ENCODE measurements around the gene ZNRF4.
"Not testable (repeated sequence)": the region's sequence is repeated elsewhere in the genome, so short reads cannot be mapped to it uniquely, and the experiment has no call there.

The ZNRF4 gene

DNA sequence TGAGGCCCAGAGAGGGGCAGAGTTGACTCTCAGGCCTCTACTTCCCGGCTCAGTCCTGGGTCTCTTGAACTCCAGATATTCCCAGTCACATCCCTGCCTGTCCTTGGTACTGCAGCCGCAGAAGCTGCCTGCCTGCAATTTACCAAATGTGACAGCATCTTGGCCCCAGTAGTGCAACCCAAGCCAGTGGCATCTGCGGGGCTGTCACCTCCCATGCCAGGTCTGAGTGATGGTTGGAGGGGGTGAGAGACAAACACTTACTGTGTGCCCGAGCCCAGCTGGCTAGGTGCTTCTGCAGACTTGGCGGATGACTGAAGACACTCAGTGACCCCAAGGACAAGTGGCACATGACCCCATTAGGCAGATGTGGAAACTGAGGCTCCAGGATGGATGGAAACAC is 18.4 kb downstream of the ZNRF4 start:
- no peaks in the 10 kb centered on the region for H3K36me3 Mint-ChIP-seq

DNA sequence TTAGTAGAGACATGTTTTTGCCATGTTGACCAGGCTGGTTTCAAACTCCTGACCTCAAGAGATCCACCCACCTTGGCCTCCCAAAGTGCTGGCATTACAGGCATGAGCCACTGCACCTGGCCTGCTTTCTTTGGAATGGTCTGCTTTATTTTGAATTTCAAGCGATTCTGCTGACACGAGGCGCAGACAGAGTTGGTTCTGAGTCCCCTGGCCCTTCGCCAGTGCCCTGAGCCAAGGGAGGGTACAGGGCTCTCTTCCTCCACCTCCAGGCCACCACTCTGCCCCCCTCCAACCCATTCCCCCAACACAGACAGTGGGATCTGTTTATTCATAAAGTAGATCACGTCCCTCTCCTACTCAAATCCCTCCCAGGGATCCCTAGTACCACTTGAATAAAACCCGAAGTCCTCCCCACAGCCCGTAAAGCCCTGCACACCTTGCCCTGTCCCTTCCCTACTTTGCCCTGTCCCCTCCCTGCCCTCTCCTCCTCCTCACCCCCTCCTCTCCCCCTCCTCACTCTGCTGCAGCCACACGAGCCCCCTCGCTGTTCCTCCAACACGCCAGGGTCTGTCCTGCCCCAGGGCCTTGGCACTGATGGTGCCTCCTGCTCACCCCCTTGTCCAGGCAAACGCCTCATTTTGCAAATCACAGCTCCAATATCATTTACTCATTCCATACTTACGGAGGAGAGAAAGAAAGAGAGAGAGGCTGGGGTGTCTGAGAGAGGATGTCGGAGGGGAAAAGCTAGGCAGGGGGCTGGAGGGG is 22.4 kb downstream of the ZNRF4 start:
- Mint-ChIP-seq H3K27ac (no peak overlapping the region), H3K9me3 (peaks cover 7% of the 10 kb centered on the region), H3K4me1 (no peaks in the 10 kb centered on the region), H3K27me3 (peaks cover 10% of the 10 kb centered on the region), H3K4me3 (no peak overlapping the region), H3K36me3 (no peaks in the 10 kb centered on the region)
- no peak for DNase-seq (ENCODE audit: low spot score in 2 of 2)
- no peak for ATAC-seq (ENCODE audit: low read depth)

More for the DNA sequence above, 18.4 kb downstream of the ZNRF4 start:
- Mint-ChIP-seq H3K27ac (no peak overlapping the region), H3K9me3 (no peaks in the 10 kb centered on the region), H3K27me3 (peaks cover 5% of the 10 kb centered on the region), H3K4me1 (no peaks in the 10 kb centered on the region), H3K4me3 (no peak overlapping the region)
- ATAC-seq (ENCODE audit: low read depth): no peak
- no peak for DNase-seq (ENCODE audit: low spot score in 2 of 2)

DNA sequence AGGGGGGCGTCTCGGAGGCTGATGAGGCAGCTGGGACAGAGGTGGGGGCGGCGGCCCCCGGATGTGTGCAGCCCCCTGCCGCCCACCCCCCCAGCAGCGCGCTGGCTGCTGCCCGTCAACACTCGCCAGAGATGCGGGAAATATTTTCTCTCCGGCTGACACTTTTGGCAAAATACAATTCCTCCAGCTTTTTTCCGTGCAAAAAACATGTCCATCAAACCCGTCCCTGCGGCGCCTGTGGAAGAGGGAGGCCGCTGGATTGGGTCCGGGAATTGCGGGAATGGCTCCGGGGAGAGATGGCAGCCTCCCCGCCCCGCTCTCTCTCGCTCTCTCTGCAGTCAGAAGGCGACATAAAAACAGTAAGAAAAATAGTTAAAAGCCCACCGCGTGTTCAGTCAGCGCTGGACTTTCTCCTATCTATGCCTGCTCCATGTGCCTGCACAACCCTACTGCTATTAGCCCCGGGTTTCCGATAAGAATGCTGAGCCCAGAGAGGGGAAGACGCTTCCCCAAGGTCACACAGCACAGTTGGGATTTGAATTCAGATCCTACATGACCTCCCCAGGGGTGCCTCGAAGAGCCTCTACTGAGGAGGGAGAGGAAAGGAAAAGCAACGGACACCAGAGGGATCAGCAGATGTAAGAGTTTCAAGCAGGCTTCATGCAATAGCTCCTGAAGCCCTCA is 23.2 kb downstream of the ZNRF4 start:
- H3K9me3 Mint-ChIP-seq: peaks cover 9% of the 10 kb centered on the region

DNA sequence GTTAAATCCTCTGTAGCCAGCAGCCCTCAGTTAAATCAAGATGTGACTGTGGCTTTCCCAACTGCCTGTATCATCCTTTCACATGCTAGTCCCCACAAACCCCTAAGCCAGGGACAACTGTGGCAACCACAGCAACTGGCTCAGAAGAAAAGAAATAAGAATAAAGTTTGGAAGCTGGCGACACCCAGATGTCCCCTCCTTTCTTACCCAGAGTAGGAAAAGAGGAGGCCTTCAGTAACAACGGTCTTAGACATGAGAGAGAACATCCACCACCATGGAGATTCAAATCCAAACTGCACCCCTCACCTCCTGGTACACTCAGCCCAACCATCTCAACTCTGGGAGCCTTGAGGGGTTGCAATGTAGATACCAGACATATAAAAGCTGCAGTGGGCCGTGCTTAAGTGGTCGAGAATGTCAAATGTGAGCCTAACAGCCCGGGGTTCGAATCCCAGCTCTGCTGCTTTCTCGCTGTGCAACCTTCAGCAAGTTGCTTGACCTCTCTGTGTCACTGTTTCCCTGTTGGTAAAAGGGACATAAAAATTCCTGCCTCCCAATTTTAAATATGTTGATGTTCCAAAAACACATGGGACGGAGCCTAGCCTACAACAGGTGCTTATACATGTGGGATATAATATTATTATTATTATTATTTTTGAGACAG is 23.8 kb downstream of the ZNRF4 start:
- H3K9me3 Mint-ChIP-seq: peaks cover 9% of the 10 kb centered on the region
- no peaks in the 10 kb centered on the region for H3K4me1 Mint-ChIP-seq
- no peak overlapping the region for H3K27ac Mint-ChIP-seq
- DNase-seq (ENCODE audit: low spot score in 2 of 2) (no peak), ATAC-seq (ENCODE audit: low read depth) (no peak)
- H3K27me3 Mint-ChIP-seq: peaks cover 13% of the 10 kb centered on the region
- H3K4me3 Mint-ChIP-seq: no peak overlapping the region
- H3K36me3 Mint-ChIP-seq: no peaks in the 10 kb centered on the region

More for the DNA sequence above, 23.2 kb downstream of the ZNRF4 start:
- no peak overlapping the region for H3K27ac Mint-ChIP-seq
- no peaks in the 10 kb centered on the region for H3K4me1 Mint-ChIP-seq
- ATAC-seq (ENCODE audit: low read depth) (no peak), DNase-seq (ENCODE audit: low spot score in 2 of 2) (no peak)
- peaks cover 13% of the 10 kb centered on the region for H3K27me3 Mint-ChIP-seq
- no peak overlapping the region for H3K4me3 Mint-ChIP-seq
- H3K36me3 Mint-ChIP-seq: no peaks in the 10 kb centered on the region

DNA sequence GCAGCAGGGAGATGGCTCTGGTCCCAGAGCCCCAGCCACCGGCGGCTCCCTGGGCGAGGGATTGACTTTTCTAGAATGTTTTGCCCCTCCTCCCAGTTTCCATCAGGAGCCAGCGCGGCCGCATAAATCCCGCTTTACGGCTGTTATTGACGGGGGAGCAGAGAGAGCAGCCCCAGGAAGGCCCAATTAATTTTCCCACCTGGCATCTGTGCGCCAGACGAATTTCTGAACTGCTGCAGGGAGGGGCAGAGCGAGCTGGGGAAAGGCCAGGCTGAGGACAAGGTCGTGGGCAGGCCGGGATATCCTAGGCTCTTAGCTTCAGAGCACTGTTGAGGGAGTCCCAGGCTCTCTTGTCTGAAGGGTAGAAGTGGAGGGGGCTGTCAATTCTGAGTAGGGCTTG is 24.7 kb downstream of the ZNRF4 start:
- DNase-seq (ENCODE audit: low spot score in 2 of 2) (no peak), ATAC-seq (ENCODE audit: low read depth) (no peak)
- Mint-ChIP-seq H3K27me3 (peaks cover 10% of the 10 kb centered on the region), H3K9me3 (peaks cover 9% of the 10 kb centered on the region), H3K4me1 (no peaks in the 10 kb centered on the region), H3K27ac (no peak overlapping the region), H3K36me3 (no peaks in the 10 kb centered on the region), H3K4me3 (no peak overlapping the region)

DNA sequence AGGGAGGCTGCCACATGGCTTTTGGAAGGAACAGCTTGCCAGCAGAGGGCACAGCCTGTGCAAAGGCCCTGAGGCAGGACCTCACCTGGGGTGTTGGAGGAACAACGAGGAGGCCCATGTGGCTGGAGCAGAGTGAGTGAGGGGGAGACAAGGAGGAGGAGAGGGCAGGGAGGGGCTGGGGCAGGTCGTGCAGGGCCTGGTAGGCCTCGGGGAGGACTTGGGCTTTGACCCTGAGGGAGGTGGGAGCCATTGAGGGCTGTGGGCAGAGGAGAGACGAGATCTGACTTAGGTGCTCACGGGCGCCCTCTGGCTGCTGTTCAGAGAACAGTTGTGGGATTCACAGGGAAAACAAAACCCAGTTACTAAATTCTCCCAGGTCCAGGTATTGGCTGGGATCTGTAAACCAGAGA is 25.2 kb downstream of the ZNRF4 start:
- no peak overlapping the region for H3K27ac Mint-ChIP-seq
- peaks cover 9% of the 10 kb centered on the region for H3K9me3 Mint-ChIP-seq
- H3K27me3 Mint-ChIP-seq: peaks cover 13% of the 10 kb centered on the region
- H3K36me3 Mint-ChIP-seq: no peaks in the 10 kb centered on the region
- H3K4me1 Mint-ChIP-seq: no peaks in the 10 kb centered on the region
- DNase-seq (ENCODE audit: low spot score in 2 of 2) (peak in 1 of 2 donors; percentile 25), ATAC-seq (ENCODE audit: low read depth) (no peak)
- H3K4me3 Mint-ChIP-seq: no peak overlapping the region

DNA sequence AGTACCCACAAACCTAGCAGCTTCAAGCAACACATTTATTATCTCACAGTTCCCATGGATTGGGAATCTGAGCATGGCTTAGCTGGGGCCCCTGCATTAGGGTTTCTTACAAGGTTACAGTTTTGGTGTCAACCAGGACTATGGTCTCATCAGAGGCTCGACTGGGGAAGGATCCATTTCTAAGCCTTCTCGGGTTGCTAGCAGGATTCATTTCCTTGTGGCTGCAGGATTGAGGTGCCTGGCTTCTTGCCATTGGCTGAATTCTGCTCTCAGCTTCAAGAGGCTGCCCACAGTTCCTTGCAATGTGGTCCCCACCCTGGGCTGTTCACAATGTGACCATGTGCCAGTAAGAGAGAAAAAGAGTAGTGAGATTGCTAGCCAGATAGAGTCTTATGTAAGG is 26.7 kb downstream of the ZNRF4 start:
- Mint-ChIP-seq H3K27ac (no peak overlapping the region), H3K36me3 (no peaks in the 10 kb centered on the region), H3K4me3 (no peak overlapping the region), H3K9me3 (peaks cover 9% of the 10 kb centered on the region), H3K27me3 (peaks cover 13% of the 10 kb centered on the region), H3K4me1 (no peaks in the 10 kb centered on the region)
- DNase-seq (ENCODE audit: low spot score in 2 of 2) (no peak), ATAC-seq (ENCODE audit: low read depth) (no peak)

DNA sequence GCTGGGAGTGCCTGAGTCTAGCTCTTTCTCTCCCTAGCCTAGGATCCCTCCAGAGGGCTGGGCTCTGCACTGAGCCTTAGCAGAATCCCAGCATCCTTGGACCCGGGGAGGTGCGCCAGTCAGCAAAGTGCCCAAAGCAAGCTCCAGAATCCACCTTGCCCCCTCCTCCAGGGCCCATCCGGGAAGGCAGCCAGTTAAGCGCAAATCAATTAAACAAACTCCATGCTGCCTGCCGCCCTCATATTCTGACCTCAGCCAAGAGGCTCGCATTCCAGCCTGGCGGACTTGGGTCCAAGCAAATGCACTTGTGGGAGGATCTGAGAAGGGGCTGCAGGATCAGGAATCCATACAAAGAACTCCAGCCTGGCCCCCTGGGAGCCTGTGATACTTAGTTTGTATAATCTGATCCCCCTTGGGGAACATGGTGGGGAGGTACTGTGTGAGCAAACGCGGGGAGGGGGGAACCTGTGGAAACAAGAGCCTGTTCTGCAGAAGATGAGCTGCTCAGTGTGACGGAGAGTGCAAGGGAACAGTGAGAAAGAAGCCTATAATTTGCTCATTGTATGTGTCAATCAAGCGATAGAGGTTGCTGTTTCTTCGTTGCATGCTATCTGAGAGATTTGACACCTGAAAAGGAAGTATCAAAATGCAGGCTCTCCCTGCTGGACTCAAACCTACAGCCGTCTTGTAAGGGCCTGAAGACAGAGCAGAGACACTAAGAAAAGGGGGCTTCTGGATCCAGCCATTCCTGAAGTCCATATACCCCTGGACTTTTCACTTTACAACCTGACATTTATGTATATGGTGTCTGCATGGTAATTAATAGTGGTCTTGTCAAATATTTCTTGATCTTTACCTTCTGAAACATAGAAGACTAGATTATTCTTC is 29.4 kb downstream of the ZNRF4 start:
- no peak for ATAC-seq (ENCODE audit: low read depth)
- Mint-ChIP-seq H3K27ac (no peak overlapping the region), H3K36me3 (no peaks in the 10 kb centered on the region), H3K27me3 (peaks cover 13% of the 10 kb centered on the region), H3K4me3 (no peak overlapping the region), H3K9me3 (peaks cover 11% of the 10 kb centered on the region), H3K4me1 (no peaks in the 10 kb centered on the region)
- no peak for DNase-seq (ENCODE audit: low spot score in 2 of 2)

DNA sequence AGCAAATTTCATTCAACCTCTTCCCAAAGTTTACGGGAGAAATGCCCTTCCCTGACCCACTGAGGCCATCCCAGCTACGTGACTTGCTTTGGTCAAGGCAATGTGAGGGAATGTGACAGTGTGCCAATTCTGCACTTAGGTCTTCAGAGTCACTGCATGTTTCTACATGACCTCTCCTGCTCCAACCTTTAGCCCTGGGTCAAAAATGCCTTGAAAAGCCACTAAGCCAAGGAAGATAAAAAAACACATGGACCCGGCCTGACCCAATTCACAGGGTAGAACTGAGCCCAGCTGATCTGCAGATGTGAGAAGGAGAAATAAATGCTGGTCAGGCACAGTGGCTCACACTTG is 30.0 kb downstream of the ZNRF4 start:
- no peaks in the 10 kb centered on the region for H3K36me3 Mint-ChIP-seq
- H3K27me3 Mint-ChIP-seq: peaks cover 11% of the 10 kb centered on the region
- no peak for ATAC-seq (ENCODE audit: low read depth)
- H3K4me1 Mint-ChIP-seq: no peaks in the 10 kb centered on the region
- H3K27ac Mint-ChIP-seq: no peak overlapping the region
- no peak overlapping the region for H3K4me3 Mint-ChIP-seq
- no peak for DNase-seq (ENCODE audit: low spot score in 2 of 2)
- peaks cover 10% of the 10 kb centered on the region for H3K9me3 Mint-ChIP-seq

DNA sequence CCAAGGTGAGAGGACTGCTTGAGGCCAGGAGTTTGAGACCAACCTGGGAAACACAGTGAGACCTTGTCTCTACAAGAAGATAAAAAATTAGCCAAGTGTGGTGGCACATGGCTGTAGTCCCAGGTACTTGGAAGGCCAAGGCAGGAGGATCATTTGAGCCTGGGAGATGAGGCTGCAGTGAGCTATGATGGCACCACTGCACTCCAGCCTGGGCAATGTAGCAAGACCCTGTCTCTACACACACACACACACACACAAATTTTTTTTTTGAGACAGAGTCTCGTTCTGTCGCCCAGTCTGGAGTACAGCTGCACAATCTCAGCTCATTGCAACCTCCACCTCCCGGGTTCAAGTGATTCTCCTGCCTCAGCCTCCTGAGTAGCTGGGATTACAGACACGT is 30.4 kb downstream of the ZNRF4 start:
- H3K9me3 Mint-ChIP-seq; ATAC-seq (ENCODE audit: low read depth); H3K4me1 Mint-ChIP-seq; DNase-seq (ENCODE audit: low spot score in 2 of 2); H3K4me3 Mint-ChIP-seq; H3K27ac Mint-ChIP-seq; H3K36me3 Mint-ChIP-seq: not testable (repeated sequence)
- H3K27me3 Mint-ChIP-seq: peaks cover 13% of the 10 kb centered on the region

DNA sequence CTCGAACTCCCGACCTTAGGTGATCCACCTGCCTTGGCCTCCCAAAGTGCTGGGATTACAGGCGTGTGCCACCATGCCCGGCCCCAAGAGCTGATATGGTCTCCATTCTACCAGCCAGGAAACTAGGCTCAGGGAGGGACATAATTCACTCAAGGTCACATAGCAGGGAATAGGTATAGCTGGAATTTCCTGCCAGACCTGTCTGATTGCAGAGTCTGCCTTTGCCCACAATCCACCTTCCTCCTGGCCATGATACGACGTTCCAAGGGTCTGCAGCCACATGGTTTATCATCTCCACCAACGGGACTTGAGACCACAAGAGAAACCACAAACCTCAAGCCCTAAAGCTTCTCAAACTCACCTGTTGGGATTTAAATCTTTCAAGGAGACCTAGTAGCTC is 32.0 kb downstream of the ZNRF4 start:
- Mint-ChIP-seq H3K27ac (no peak overlapping the region), H3K4me3 (no peak overlapping the region), H3K9me3 (peaks cover 7% of the 10 kb centered on the region), H3K36me3 (no peaks in the 10 kb centered on the region), H3K4me1 (no peaks in the 10 kb centered on the region), H3K27me3 (peaks cover 20% of the 10 kb centered on the region)
- ATAC-seq (ENCODE audit: low read depth) (no peak), DNase-seq (ENCODE audit: low spot score in 2 of 2) (no peak)

DNA sequence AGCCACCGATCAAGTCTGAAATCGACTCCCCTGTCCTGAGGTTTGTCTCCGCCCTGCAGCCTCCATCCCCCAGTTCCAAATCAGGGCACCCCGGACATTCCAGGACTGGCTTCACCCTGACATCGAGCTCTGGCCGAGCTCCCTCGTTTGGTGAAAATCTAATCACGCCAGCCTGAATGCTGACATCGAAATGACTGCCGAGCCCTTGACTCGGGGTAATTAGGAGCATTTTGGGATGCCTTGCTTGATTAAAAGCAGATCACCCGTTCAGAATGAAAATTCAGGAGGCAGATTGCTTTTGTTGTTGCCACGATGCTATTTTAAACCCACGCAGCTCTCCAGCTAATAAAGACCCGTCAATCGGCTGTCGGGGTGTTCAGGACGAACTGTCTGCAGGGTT is 34.3 kb downstream of the ZNRF4 start:
- Mint-ChIP-seq H3K4me3 (no peak overlapping the region), H3K27ac (no peak overlapping the region), H3K36me3 (no peaks in the 10 kb centered on the region), H3K9me3 (peaks cover 2% of the 10 kb centered on the region), H3K27me3 (peaks cover 19% of the 10 kb centered on the region), H3K4me1 (no peaks in the 10 kb centered on the region)
- no peak for ATAC-seq (ENCODE audit: low read depth)
- no peak for DNase-seq (ENCODE audit: low spot score in 2 of 2)

DNA sequence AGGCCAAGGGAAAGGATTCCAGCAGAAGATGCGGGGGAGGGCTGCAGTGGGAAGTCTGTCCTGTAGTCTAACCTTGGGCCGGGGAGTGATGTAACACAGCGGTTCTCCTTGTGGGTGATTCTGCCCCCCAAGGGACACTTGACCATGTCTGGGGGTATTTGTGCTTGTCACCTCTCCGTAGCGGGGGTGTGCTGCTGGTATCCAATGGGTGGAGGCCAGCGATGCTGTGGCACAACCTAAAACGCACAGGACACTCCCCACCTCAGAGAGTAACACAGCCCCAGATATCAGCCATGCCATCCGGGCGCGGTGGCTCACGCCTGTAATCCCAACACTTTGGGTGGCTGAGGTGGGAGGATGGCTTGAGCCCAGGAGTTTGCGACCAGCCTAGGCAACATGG is 36.3 kb downstream of the ZNRF4 start:
- no peak overlapping the region for H3K4me3 Mint-ChIP-seq
- H3K27ac Mint-ChIP-seq: no peak overlapping the region
- H3K36me3 Mint-ChIP-seq: no peaks in the 10 kb centered on the region
- no peak for ATAC-seq (ENCODE audit: low read depth)
- H3K27me3 Mint-ChIP-seq: peaks cover 23% of the 10 kb centered on the region
- H3K4me1 Mint-ChIP-seq: no peaks in the 10 kb centered on the region
- peaks cover 3% of the 10 kb centered on the region for H3K9me3 Mint-ChIP-seq
- no peak for DNase-seq (ENCODE audit: low spot score in 2 of 2)

DNA sequence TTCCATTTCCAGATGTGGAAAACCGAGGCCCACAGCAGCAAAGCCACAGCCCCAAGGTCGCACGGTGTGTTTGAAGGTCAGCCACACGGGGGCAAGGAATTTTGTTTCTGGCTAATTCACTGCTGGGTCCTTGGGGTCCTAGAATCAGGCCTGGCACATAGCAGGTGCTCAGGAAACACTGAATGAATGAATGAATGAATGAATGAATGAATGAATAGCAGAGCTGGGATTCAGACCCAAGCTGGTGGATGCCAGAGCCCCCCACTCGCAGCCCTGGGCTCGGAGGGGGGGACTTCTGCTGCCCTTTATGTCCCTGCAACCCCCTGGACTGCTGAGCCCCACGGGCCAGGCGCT is 37.0 kb downstream of the ZNRF4 start:
- ATAC-seq (ENCODE audit: low read depth): no peak
- Mint-ChIP-seq H3K27me3 (peaks cover 25% of the 10 kb centered on the region), H3K4me1 (no peaks in the 10 kb centered on the region), H3K4me3 (no peak overlapping the region), H3K9me3 (peaks cover 7% of the 10 kb centered on the region), H3K27ac (no peak overlapping the region), H3K36me3 (no peaks in the 10 kb centered on the region)
- DNase-seq (ENCODE audit: low spot score in 2 of 2): no peak
